Anterior cingulate cortex (tissue), 58 donors: ENCODE data around the gene C1QL4.
A peak's percentile ranks its signal among the peaks of the same experiment; 100 is the strongest.

Source experiments
- DNase-seq, 58 donors: peaks; one replicate each; lab custom pipeline; 2025; lab: John Stamatoyannopoulos, UW

C1QL4 gene

DNA sequence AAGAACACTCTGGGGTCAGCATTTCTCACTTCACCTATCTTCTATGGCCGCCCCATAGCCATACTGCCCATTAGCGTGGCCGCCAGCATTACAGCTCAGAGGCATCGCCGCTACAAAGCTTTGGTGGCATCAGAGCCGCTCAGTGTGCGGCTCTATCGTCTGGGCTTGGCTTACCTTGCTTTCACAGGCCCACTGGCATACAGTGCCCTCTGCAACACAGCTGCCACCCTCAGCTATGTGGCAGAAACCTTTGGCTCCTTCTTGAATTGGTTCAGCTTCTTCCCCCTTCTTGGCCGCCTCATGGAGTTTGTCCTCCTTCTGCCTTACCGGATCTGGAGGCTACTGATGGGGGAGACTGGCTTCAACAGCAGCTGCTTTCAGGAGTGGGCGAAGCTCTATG, 12.3 kb upstream of the C1QL4 start:
- no peak for DNase-seq

DNA sequence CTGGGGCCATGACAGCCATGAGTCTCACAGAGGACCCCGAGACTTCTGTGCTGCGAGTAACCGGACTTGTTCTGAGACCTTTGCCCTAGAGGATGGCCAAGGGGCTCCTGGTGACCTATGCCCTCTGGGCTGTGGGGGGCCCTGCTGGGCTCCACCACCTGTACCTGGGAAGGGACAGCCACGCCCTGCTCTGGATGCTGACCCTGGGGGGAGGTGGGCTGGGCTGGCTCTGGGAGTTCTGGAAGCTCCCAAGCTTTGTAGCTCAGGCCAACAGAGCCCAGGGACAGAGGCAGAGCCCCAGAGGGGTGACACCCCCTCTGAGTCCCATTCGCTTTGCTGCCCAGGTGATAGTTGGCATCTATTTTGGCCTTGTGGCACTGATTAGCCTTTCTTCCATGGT, 11.8 kb upstream of the C1QL4 start:
- DNase-seq, result no peak

DNA sequence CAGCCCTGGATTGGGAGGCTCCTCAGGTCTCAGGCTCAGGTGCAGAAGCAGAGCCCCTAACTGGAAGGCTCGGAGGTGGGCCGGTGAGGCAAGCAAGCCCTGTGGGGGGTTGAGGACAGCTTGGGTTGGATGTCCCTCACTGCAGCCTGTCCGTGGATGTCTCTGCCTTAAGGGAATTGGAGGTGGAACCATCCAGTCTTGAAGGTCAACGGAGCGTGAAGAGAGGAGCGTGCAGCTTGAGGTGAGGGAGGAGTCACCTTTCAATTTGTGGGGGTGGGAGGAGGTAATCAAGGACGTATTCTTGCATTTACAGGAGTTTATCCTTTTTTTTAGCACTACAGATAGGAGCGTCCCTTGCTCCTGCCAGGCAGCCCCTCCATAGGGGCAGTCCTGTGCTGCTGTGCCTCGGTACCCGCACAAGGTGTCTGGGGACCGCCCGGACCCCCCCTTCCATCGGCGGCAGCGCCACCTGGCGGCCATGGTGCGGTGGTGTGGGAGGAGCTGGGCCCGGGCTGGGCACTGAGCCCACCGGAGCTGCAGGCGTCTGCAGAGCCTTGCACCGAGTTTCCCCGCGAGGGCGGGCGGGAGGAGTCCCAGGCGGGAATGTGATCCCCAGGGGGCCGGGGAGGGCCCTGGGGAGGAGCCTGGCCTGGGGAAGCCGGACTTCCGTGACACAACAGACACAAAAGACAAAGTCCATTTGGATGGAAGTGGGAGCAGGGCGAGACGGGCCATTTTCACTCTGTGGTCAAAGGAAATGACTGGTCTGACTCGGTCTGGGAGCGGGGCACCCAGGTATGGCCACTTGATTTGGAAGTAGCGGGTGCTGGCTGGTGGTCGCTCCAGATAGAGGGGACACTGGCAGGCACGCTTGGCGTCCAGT, 10.6 kb upstream of the C1QL4 start:
- peak in 55 of 58 donors; percentile 24 to 95 (median 78) for DNase-seq

GRCh38 chr12:49346659-49347310, 9.8 kb upstream of the C1QL4 start, which contains the start of gene DNAJC22:
Gene DNAJC22 (plus strand): TSS chr12:49346888. CDS start chr12:49348873, 1,985 bp downstream.
- no peak for DNase-seq

DNA sequence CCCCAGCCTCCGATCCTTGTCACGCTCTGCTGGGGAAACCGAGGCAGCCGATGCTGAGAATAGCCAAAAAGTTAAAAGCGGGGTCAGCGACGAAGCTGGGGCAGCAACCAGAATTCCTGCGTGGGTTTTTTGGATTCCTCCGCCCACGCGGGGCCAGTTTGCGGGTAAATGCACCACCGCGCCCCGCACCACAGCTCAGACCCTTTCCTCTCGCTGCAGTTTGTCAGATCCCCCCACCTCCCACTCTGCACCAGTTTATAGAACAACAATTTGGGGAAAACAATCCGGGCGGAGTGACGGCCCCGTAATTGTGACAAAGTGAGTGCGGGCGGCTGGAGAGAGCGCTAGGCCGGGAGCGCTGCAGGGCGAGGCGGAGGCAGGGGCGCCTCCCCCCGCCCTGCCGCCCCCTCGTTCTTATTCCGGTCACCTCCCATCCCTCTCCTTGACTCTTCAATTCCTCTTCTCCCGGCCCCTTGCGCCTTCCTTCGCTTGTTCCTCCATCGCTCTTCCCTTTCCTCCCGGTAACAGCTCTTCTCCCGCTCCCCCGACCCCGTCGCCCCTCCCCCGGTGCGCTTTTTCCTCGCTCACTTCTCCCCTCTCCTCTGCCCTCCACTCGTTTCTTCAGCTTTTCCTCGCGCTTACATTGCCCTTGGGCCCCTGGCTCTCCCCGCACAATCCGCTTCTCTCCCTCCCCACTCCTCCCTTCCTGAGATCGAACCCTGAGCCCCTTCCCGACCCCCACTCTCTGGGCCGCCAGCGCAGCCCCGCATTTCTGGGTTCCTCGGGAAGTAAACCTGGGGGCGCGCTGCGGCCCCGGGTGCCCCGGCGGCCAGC, 9.1 kb upstream of the C1QL4 start:
- no peak for DNase-seq

- peak in 7 of 58 donors; percentile 7 to 43 (median 22) for DNase-seq
Observed at GRCh38 chr12:49345051-49345824, 8.2 kb upstream of the C1QL4 start.

GRCh38 chr12:49344486-49345050, 7.6 kb upstream of the C1QL4 start:
- DNase-seq, result no peak

DNA sequence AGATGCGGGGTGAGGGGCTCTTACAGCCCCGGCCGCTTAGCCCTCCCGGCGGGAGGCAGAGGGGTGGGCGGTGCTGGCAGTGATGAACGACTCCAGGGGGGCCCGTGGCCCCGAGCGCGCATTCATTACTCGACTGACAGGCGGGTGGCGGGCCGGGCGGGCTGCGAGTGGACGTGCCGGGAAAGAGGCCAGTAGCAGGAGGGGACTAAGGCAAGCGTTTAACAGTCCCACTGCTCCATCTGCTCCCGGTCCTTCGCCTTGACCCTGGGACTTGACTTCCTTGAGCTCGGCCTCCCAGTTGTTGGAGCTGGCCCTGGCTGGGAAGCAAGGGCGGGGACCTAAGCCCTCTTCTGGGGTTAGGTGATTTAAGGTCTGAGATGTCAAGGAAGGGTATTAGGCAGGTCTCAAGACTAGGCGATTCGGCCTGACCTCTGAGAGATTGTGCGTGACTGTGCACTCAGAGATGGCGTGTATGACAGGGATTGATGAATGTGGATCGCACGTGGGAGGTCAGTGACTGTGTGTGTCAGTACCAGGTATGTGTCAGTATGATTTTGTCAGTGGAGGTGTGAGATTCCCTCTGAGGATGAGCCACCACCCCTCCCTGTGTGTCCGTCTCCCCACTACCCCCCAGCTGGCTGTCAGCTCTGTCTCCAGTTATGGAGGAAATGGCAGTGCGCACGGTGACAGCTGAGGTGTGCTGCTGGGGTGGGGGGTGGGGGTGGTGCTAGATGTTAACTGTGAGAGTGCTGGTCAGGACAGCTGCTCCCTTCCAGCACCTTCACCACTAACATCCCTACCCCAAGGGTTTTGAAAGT, 6.1 kb upstream of the C1QL4 start:
- peak in 3 of 58 donors; percentile 51 to 55 (median 54) for DNase-seq

- peak in 42 of 58 donors; percentile 11 to 82 (median 44) for DNase-seq
Observed at GRCh38 chr12:49342066-49342913, 5.3 kb upstream of the C1QL4 start.

DNA sequence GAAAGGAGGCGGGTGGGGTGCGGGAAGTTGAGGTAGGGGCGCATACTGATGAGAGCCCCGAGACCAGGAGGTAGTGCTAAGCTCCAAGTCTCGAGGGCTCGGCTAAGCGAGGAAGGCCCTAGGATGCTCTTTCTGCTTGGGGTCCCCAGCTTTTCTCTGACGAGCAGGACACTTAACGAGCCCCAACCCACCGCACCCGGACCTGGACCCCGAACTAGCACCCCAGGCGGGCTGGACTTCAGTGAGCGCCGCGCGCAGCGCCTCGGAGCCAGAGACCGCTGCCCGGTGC, 4.7 kb upstream of the C1QL4 start:
- DNase-seq, result no peak

DNA sequence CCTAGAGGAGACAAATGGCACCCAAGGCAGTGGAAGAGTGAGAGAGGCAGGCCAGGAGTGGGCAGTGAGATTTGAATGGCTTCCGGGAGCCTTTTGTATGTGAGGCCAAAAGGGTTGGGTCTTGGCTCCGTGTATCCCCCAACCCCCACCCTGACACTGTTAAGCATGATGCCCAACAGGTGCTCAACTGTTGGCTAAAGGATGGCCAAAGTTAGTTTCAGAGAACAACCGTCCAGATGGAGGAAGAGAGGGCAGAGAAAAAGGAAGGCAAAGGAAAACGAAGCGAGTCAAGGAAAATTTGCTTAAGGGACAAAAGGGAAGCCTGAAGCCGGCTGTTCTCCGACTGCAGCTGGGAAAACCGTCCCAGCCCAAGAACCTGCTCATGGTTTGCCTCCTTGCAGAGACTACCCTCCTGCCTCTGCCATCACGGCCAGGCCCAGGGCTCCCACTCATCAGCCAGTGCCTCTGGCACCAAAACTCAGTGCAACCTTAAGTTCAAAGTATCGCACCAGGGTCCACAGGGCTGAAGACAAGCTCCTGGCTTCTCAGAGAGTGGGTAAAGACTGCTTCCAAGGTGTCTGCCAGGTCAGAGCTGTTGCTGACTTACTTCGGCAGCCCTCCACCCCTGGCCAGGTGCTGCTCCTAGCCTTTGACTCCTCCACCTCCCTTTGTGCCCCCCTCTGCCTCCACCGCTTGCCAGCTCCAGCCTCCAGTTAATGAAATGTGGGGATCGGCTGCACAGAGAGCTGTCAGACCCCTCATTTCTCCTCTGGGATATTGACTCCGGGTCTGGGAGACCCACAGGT, 4.2 kb upstream of the C1QL4 start:
- DNase-seq, result no peak

DNA sequence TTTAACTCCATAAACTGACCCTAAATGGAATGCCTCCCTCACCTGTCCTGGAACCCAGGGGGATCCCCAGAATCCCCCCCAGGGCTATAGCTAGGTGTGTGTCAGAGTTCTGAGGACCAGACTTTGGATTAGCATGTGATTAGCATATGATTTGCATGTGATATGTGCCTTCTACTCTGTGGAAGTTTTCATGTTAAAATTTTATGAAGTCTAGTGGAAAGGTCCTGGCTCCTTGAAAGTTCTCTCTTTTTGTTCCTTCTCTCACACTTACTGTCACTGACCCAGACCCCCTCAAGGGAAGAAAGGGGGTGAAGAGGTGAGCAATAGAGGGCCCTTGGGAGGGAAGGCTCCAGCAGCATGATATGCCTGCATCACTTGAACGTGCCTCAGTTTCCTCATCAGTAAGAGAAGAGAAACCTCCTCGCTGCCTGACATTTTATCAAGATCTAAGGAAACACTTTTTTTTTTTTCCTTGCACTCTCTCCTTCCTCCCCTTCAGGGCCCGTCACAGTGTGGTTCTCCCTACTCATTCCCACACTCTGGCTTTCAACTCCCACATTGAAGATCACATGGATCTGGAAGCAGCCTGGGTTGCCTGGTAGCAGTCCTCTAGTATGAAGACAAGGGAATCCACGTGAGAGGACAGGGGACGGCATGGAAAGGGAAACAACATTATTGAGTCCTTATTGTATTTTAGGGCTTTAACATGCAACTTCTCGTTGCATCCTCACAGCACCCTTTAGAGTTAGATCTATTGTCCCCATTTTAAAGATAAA, 3.3 kb upstream of the C1QL4 start:
- no peak for DNase-seq

DNA sequence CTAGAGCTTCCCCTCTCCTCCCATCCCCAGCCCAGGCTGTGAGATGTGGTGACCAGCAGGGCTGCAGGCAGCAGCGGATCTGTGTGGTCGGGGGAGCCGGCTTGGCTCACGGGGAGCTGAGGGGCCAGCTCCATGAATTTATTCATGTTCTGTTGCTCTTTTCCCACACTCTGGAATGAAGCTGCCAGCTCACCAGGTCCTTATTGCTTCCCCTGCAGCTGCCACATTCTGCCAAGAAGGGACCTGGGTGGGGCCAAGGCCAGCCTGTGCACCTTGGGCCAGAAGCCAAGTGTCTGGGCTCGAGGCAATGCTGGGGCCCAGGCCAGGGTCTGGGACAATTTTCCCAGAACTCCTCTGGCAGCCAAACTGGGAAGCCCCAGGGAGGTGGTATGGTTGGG, 2.5 kb upstream of the C1QL4 start:
- peak in 1 of 58 donors; percentile 18 for DNase-seq

GRCh38 chr12:49338830-49339463, 2.0 kb upstream of the C1QL4 start:
- no peak for DNase-seq

DNA sequence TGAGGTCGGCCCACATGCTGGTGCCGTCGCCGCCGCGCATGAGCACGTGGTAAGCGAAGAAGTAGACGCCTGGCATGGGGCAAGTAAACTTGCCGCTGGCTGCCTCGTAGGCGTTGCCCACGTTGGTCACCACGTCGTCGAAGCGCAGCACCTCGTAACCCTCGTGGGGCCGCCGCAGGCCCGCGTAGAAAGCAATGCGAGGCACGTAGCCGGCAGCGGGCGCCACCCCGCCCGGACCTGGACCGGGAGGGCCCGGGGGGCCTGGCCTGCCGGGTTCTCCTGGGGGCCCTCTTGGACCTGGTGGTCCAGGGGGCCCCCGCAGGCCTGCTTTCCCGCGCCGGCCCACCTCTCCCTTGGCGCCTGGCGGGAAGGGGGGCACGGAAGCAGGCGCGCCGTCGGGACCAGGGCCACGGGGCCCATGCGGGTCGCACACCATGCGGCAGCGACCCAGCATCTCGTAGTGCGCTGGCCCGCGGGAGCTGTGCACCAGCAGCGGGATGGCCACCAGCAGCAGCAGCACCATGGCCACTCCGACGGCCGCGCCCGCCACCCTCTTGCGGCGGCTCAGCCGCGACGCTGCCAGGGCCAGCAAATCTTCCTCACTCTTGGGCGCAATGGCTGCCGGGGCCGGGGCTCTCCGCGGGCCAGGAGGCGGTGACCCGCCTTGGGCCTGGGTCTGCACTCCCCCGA, 888 bp downstream of the C1QL4 start:
- DNase-seq, result no peak
